ENCODE measurements around the gene C3orf20. TPM values are rescaled to one million over a fixed set of nuclear protein-coding genes. Genes with fewer than 3 reads are reported as not detected.
A peak's percentile ranks its signal among the peaks of the same experiment; 100 is the strongest.

The C3orf20 gene
- polyA plus RNA-seq, 6 donors from 2014 or later = not detected

DNA sequence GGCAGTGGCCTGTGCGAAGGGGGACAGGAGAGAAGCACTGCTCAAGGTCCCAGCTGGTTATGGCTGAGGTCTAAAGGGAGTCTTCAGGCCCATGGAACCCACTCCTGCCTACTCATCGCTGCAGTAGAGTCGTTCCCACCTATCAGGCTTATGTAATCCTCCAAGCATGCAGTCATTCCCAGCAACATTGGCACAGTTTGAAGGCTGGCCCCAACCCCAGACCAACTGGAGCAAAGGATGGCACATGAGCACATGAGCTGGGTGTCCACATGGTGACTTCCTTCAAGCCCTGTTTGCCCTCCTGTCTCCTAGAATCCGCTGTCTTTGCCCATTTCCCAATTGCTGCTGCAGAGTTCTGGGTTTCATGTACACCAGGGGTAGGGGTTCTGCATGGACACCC lies 83.4 kb downstream of the C3orf20 start:
- ATAC-seq (ENCODE audit: low read depth in 2 of 2) = no peak
- peaks cover 0 to 5% (median 2%) of the 10 kb centered on the region in 7 donors for H3K9me3 Mint-ChIP-seq
- no peak overlapping the region for H3K27ac Mint-ChIP-seq
- peaks cover 4 to 23% (median 13%) of the 10 kb centered on the region in 3 donors for H3K27me3 Mint-ChIP-seq
- DNase-seq = no peak
- peaks cover 4 to 6% (median 5%) of the 10 kb centered on the region in 3 donors for H3K4me1 Mint-ChIP-seq
- no peak overlapping the region for H3K4me3 Mint-ChIP-seq
- no peaks in the 10 kb centered on the region for H3K36me3 Mint-ChIP-seq

DNA sequence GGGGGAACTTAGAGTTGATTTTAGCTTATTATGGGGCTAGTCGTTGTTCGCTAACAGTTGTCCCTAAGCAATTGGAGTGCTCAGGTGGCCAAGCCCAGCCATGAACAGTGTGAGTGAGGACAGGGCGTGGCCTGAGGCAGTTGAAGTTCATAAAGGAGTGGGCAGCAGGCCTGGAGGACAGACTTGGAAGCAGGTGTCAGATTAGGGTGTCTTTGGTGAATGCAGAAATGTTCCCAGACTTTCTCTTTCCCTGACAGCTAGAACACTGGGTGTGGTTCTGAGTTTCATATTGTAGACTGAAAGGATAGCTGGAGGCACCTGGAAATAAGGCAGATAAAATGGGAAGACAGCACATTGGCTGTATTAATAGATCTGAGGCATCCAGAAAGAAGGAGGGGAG lies 84.0 kb downstream of the C3orf20 start:
- Mint-ChIP-seq H3K27me3 (peaks cover 4 to 30% (median 18%) of the 10 kb centered on the region in 3 donors), H3K36me3 (no peaks in the 10 kb centered on the region), H3K27ac (peak overlapping the region in 1 of 6 donors; percentile 40)

DNA sequence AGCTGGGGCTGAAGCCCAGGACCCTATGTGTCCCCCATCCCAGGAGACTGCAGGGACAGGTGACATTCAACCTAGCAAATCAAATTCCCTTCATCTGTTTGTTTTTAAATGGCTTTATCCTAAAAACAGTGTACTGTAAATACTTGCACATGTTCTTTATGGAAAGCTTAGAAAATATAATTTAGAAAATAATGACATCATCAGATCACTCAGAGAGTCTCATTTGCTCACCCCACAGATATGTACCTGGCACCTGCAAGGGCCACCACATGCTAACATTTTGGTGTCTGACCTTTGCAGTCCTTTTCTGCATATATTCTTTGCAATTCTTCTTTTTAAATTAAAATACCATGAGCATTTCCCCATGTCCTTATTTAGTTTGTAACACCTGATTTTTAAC lies 85.2 kb downstream of the C3orf20 start:
- no peak for DNase-seq
- peaks cover 0 to 7% (median 2%) of the 10 kb centered on the region in 7 donors for H3K9me3 Mint-ChIP-seq
- H3K27me3 Mint-ChIP-seq = peaks cover 4 to 32% (median 21%) of the 10 kb centered on the region in 3 donors
- H3K36me3 Mint-ChIP-seq = no peaks in the 10 kb centered on the region
- no peak for ATAC-seq (ENCODE audit: low read depth in 2 of 2)
- no peak overlapping the region for H3K4me3 Mint-ChIP-seq
- H3K4me1 Mint-ChIP-seq = peaks cover 4 to 6% (median 5%) of the 10 kb centered on the region in 3 donors
- no peak overlapping the region for H3K27ac Mint-ChIP-seq

More for the DNA sequence above, 84.0 kb downstream of the C3orf20 start:
- H3K4me3 Mint-ChIP-seq = no peak overlapping the region
- ATAC-seq (ENCODE audit: low read depth in 2 of 2) (no peak), DNase-seq (no peak)
- peaks cover 0 to 7% (median 2%) of the 10 kb centered on the region in 7 donors for H3K9me3 Mint-ChIP-seq
- peaks cover 4 to 6% (median 5%) of the 10 kb centered on the region in 3 donors for H3K4me1 Mint-ChIP-seq

DNA sequence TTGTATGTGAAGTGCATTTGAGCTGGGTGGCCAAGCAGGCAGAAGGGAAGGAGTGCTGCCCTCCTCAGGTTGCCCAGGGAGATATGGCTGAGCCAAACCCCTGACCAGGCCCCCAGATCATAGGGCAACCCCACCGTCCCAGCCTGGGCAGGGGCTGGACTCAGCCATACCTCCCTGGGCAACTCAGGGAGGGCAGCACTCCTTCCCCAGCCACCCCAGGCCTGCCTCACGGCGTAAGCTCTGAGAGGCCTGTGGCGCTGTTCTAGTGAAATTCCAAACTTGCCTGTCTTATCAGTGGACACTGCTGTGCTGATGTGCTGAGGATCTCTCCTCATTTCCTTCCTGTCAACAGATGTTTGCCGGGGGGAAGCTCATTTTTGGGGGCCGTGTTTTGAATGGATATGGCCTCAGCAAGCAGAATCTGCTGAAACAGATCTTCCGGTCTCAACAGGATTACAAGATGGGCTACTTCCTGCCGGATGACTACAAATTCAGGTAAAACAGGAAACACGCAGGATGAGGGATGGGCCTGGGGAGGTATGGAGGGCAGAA lies 86.3 kb downstream of the C3orf20 start:
- ATAC-seq (ENCODE audit: low read depth in 2 of 2) = peak in 1 of 2 donors; percentile 16
- no peak for DNase-seq
- Mint-ChIP-seq H3K4me3 (peak overlapping the region in 2 of 8 donors; percentile 27 to 61), H3K36me3 (no peaks in the 10 kb centered on the region), H3K27ac (peak overlapping the region in 1 of 6 donors; percentile 11), H3K27me3 (peaks cover 4 to 32% (median 21%) of the 10 kb centered on the region in 3 donors), H3K9me3 (peaks cover 0 to 7% (median 2%) of the 10 kb centered on the region in 7 donors), H3K4me1 (peaks cover 4 to 6% (median 5%) of the 10 kb centered on the region in 3 donors)

DNA sequence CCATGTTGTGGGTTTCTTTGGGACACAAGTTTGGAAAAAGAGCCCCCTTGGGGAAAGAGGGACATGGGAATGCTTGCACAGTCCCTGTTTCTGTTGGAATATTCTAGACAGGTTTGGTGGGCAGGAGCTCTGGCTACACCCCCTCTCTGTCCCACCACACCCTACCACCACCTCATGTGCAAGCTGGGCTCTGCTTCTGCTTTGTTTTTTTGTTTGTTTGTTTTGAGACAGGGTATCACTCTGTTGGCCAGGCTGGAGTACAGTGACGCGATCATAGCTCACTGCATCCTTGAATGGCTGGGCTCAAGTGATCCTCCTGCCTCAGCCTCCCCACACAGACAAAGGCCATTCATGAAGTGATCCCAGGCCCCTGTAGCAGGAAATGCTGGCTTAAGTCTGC lies 86.9 kb downstream of the C3orf20 start:
- no peak for ATAC-seq (ENCODE audit: low read depth in 2 of 2)
- Mint-ChIP-seq H3K4me3 (peak overlapping the region in 1 of 8 donors; percentile 61), H3K4me1 (peaks cover 4 to 6% (median 5%) of the 10 kb centered on the region in 3 donors), H3K36me3 (no peaks in the 10 kb centered on the region), H3K27ac (no peak overlapping the region), H3K9me3 (peaks cover 0 to 7% (median 2%) of the 10 kb centered on the region in 7 donors), H3K27me3 (peaks cover 0 to 27% (median 14%) of the 10 kb centered on the region in 3 donors)
- DNase-seq = no peak

DNA sequence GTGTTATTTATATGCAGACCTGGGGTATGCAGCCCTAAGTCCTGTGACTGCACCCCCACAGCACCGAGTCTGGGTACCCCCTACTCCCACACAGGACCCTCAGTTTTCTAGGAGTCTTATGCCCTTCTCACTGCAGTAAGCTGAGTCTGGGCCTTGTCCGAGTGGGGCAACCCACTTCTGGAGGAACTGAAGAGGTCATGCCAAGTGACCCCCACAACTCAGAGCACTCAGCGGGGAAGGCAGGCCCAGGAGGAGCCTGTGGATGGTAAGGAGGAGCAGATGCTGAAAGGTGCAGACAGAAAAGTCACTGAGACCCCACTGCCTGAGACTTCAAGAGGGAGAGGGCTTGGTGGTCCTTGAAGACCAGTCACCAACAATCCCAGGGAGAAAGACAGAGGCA lies 87.8 kb downstream of the C3orf20 start:
- Mint-ChIP-seq H3K27me3 (peaks cover 0 to 26% (median 13%) of the 10 kb centered on the region in 3 donors), H3K4me3 (no peak overlapping the region), H3K36me3 (no peaks in the 10 kb centered on the region), H3K4me1 (peaks cover 4 to 6% (median 5%) of the 10 kb centered on the region in 3 donors), H3K9me3 (peaks cover 0 to 7% (median 2%) of the 10 kb centered on the region in 7 donors), H3K27ac (peak overlapping the region in 1 of 6 donors; percentile 44)
- no peak for ATAC-seq (ENCODE audit: low read depth in 2 of 2)
- no peak for DNase-seq

GRCh38 chr3:14764331-14765059 lies 89.6 kb downstream of the C3orf20 start:
- H3K36me3 Mint-ChIP-seq = no peaks in the 10 kb centered on the region
- peaks cover 4 to 6% (median 5%) of the 10 kb centered on the region in 3 donors for H3K4me1 Mint-ChIP-seq
- H3K27ac Mint-ChIP-seq = no peak overlapping the region
- no peak overlapping the region for H3K4me3 Mint-ChIP-seq
- ATAC-seq (ENCODE audit: low read depth in 2 of 2) (no peak), DNase-seq (no peak)
- H3K9me3 Mint-ChIP-seq = peaks cover 0 to 7% (median 2%) of the 10 kb centered on the region in 7 donors
- peaks cover 0 to 35% (median 13%) of the 10 kb centered on the region in 3 donors for H3K27me3 Mint-ChIP-seq

DNA sequence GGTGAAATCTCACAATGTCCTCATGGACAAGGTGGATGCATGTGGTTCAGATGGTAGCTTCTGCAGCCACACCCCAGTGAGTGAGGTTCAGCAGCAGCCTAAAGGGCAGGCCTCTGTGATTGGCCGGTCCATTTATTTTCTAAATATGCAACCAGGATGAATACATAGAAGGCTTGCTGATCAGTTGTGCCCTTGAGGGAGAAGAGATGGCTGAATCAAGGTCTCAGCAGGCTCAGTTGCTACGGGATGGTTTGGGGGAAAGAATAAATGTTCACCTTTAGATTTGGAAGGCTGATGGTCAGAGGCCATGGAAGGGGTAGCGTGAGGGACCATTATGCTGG lies 90.1 kb downstream of the C3orf20 start:
- peaks cover 4 to 6% (median 5%) of the 10 kb centered on the region in 3 donors for H3K4me1 Mint-ChIP-seq
- no peak for ATAC-seq (ENCODE audit: low read depth in 2 of 2)
- H3K4me3 Mint-ChIP-seq = no peak overlapping the region
- DNase-seq = no peak
- H3K27ac Mint-ChIP-seq = no peak overlapping the region
- H3K27me3 Mint-ChIP-seq = peaks cover 0 to 35% (median 13%) of the 10 kb centered on the region in 3 donors
- no peaks in the 10 kb centered on the region for H3K36me3 Mint-ChIP-seq
- H3K9me3 Mint-ChIP-seq = peaks cover 0 to 7% (median 0%) of the 10 kb centered on the region in 7 donors

DNA sequence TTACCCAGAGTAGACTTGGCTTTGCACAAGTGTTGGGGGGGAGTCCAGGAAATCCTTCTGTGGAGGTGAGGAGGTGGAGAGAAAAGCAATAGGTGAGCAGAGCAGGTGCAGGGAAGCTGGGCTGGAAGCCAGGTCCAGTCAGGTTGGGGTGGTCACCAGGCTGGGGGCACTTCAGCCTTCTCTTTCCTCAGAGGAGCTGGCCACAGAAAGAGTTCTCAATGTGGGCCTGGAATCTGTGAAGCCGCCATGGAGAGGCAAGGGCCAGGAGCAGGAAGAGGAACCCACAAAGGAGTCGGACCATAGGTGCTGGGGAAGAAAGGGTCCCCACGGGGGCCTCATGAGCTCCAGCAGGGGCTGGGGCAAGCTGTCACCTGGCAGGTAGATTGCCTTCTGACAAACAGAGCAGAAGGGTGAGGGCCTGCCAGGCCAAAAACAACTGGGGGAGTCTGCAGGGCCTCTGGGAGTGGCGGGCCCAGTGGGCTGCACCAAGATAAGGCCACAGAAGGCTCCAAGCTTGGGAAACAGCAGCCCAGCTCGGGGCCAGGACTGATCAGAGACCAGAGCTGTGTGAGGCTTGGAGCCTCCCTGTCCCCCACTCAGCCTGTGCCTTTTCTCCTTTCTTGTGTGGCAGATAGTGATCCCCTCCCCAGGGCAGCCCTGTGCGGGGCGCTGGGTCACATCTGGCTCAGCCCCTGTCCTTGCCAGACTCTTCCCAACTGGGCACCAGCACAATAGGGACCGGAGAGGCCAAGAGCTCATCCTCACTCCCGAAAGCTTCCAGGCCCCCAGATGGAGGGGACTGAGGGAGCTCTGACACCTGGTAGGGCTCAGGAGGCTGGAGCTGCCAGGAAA lies 90.9 kb downstream of the C3orf20 start:
- H3K4me1 Mint-ChIP-seq = peaks cover 4 to 6% (median 5%) of the 10 kb centered on the region in 3 donors
- DNase-seq (no peak), ATAC-seq (ENCODE audit: low read depth in 2 of 2) (no peak)
- H3K4me3 Mint-ChIP-seq = no peak overlapping the region
- H3K9me3 Mint-ChIP-seq = peaks cover 0 to 7% (median 0%) of the 10 kb centered on the region in 7 donors
- no peaks in the 10 kb centered on the region for H3K36me3 Mint-ChIP-seq
- H3K27me3 Mint-ChIP-seq = peaks cover 0 to 35% (median 13%) of the 10 kb centered on the region in 3 donors
- H3K27ac Mint-ChIP-seq = no peak overlapping the region

DNA sequence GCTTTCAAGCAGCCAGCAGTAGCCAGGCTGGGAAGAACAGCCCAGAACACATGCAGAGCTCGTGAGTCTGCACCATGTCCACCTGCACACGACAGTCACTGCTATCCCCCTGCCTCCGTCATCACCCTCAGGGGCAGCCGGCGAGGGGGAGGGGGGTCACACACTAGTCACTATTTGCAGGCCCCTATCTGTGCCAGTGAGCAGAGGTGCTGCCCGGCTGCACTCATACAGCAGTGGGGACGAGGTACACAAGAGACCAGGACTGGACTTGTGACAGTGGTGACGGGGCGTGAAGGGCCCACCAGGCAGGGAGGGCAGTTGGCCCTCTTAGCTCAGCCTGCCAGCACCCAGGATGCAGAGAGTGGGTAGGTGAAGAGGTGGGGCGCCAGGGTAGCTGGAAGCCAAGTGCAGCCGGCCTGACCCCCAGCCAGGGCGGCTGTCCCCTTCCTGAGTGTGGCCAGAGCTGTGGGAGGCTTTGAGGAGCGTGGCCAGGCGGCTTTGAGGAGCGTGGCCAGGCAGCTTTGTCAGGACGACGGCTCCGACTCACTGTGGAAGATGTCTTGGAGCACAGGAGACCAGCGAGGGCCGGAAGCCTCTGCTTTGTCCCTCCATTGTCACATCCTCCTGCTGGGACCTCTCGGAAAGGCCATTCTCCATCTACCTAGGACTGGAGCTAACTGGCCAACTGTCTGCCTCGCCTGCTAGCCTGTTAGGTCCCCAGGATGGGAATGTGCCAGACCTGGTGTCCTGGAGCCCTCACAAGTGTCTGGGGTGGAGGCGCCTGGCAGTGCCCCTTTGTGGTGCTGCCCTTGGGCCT lies 91.7 kb downstream of the C3orf20 start:
- no peaks in the 10 kb centered on the region for H3K36me3 Mint-ChIP-seq
- H3K27me3 Mint-ChIP-seq = peaks cover 0 to 29% (median 8%) of the 10 kb centered on the region in 3 donors
- peaks cover 0 to 7% (median 0%) of the 10 kb centered on the region in 7 donors for H3K9me3 Mint-ChIP-seq
- DNase-seq (no peak), ATAC-seq (ENCODE audit: low read depth in 2 of 2) (no peak)
- H3K27ac Mint-ChIP-seq = no peak overlapping the region
- H3K4me3 Mint-ChIP-seq = no peak overlapping the region
- peaks cover 0 to under 1% (median under 1%) of the 10 kb centered on the region in 3 donors for H3K4me1 Mint-ChIP-seq

- ATAC-seq (ENCODE audit: low read depth in 2 of 2) (no peak), DNase-seq (no peak)
- Mint-ChIP-seq H3K4me3 (no peak overlapping the region), H3K27ac (no peak overlapping the region), H3K36me3 (no peaks in the 10 kb centered on the region), H3K9me3 (peaks cover 0 to 7% (median 0%) of the 10 kb centered on the region in 7 donors), H3K27me3 (peaks cover 0 to 25% (median 7%) of the 10 kb centered on the region in 3 donors), H3K4me1 (no peaks in the 10 kb centered on the region)
These were observed 92.5 kb downstream of the C3orf20 start for GRCh38 chr3:14767245-14768051.

Measured in naive B cell (primary cell).